Esophagus muscularis mucosa (tissue), 4 donors: Measurements from ENCODE around the gene WFDC1. TPM values are rescaled to one million over a fixed set of nuclear protein-coding genes. Genes with fewer than 3 reads are reported as not detected.

Experiments used
- DNase-seq: peaks from one replicate; pipeline ENCODE4 v3.0.0-alpha.2; 2017; ENCODE audit errors: extremely low spot score
- H3K27ac ChIP-seq, 4 donors: fragments of 200-600 bp; sonication (generic); replicated peaks in 1 of 4; 1 replicate in 3 of 4; 2 replicates in 1 of 4; pipeline ENCODE4 v1.5.1; 2016 to 2019; ENCODE audit warnings: mild to moderate bottlenecking in 1 of 4
- H3K27me3 ChIP-seq, 4 donors: fragments of 200-600 bp; sonication (generic); one replicate each; pipeline versions ENCODE4 v1.5.1 to v1.6.0; 2016 to 2019
- H3K36me3 ChIP-seq, 4 donors: fragments of 200-600 bp; sonication (generic); one replicate each; pipeline ENCODE4 v1.5.1; 2016 to 2019
- H3K4me1 ChIP-seq, 4 donors: fragments of 200-600 bp; sonication (generic); one replicate each; pipeline ENCODE4 v1.5.1; 2016 to 2019
- H3K4me3 ChIP-seq, 4 donors: fragments of 200-600 bp; sonication (generic); 1 replicate in 2 of 4; 2 replicates in 2 of 4; pipeline ENCODE4 v1.5.1; 2016 to 2019; ENCODE audit warnings: mild to moderate bottlenecking in 4 of 4, moderate library complexity in 1 of 4
- H3K9me3 ChIP-seq, 4 donors: fragments of 200-600 bp; sonication (generic); 1 replicate in 3 of 4; 2 replicates in 1 of 4; pipeline ENCODE4 v1.5.1; 2016 to 2019
- CTCF ChIP-seq, 3 experiments: fragments of 200-600 bp in 2 of 3; fragments of 450-650 bp in 1 of 3; sonication (generic) in 2 of 3; IDR thresholded peaks; one replicate each; pipeline ENCODE4 v1.5.1; 2017 to 2019; ENCODE audit warnings: antibody characterized with exemption in 3 of 3, mild to moderate bottlenecking in 2 of 3, moderate library complexity in 1 of 3
- EP300 ChIP-seq: sonication (generic); formaldehyde crosslinking; IDR thresholded peaks from one replicate; pipeline ENCODE4 v1.6.1; 2017; ENCODE audit warnings: antibody characterized with exemption
- POLR2A ChIP-seq: fragments of 450-650 bp; IDR thresholded peaks from one replicate; pipeline ENCODE4 v1.6.1; 2017; ENCODE audit warnings: antibody characterized with exemption, moderate library complexity, mild to moderate bottlenecking, low read depth
- POLR2AphosphoS5 ChIP-seq, 2 donors: sonication (generic); formaldehyde crosslinking; IDR thresholded peaks; one replicate each; pipeline ENCODE4 v1.6.1; 2017; ENCODE audit warnings: antibody characterized with exemption in 2 of 2
- WGBS: methylation state at CpG from one replicate; pipeline ENCODE4 v1.1.5; 2018; 5-methylcytosine and 5-hydroxymethylcytosine counted together
- intact Hi-C: fragments of 100-400 bp; cut with DNase I; formaldehyde crosslinking; loops from one replicate; pipeline ENCODE4 v1.15.1; 2023
- total RNA-seq, 4 donors: library from RNA; depleted of rRNA; stranded (reverse); fragments of >200 nt; gene quantifications; one replicate each; pipeline versions ENCODE4 v1.1.0 to v1.2.1, GENCODE V29; 2016

WFDC1 gene
- total RNA-seq, 4 donors from 2014 or later = 4.6 to 29.9 (median 15.6) TPM

- Histone ChIP-seq H3K27me3 (no peaks in the 10 kb centered on the region), H3K4me3 (no peak overlapping the region), H3K36me3 (no peaks in the 10 kb centered on the region), H3K9me3 (no peaks in the 10 kb centered on the region), H3K4me1 (no peaks in the 10 kb centered on the region), H3K27ac (no peak overlapping the region)
- no peak for DNase-seq
- TF ChIP-seq EP300 (no peak), CTCF (IDR thresholded peaks at IDR 0.05) (no peak), POLR2AphosphoS5 (IDR thresholded peaks at IDR 0.05) (no peak), POLR2A (no peak)
- 87% methylated on average over 16 of the region's 16 CpGs for WGBS
- intact Hi-C loops = no loop called here
Measured at GRCh38 chr16:84350685-84351400, 56.2 kb downstream of the WFDC1 start.

GRCh38 chr16:84351630-84352029, 57.0 kb downstream of the WFDC1 start:
- intact Hi-C loops = no loop called here
- TF ChIP-seq POLR2A (no peak), POLR2AphosphoS5 (IDR thresholded peaks at IDR 0.05) (no peak), CTCF (IDR thresholded peaks at IDR 0.05) (no peak), EP300 (no peak)

GRCh38 chr16:84354306-84354705, 59.6 kb downstream of the WFDC1 start:
- H3K4me1 ChIP-seq = peaks cover 0 to 16% (median 12%) of the 10 kb centered on the region in 4 donors
- H3K27me3 ChIP-seq = no peaks in the 10 kb centered on the region
- H3K27ac ChIP-seq = no peak overlapping the region
- H3K4me3 ChIP-seq = no peak overlapping the region
- no peaks in the 10 kb centered on the region for H3K9me3 ChIP-seq
- intact Hi-C loops = no loop called here
- 83% methylated on average over 5 of the region's 6 CpGs for WGBS
- no peak for TF ChIP-seq CTCF (IDR thresholded peaks at IDR 0.05)
- TF ChIP-seq POLR2AphosphoS5 (IDR thresholded peaks at IDR 0.05) = no peak
- TF ChIP-seq EP300 = no peak
- no peak for TF ChIP-seq POLR2A
- H3K36me3 ChIP-seq = no peaks in the 10 kb centered on the region
- no peak for DNase-seq

More at GRCh38 chr16:84351630-84352029, 57.0 kb downstream of the WFDC1 start:
- H3K9me3 ChIP-seq = no peaks in the 10 kb centered on the region
- no peak overlapping the region for H3K27ac ChIP-seq
- no peak overlapping the region for H3K4me3 ChIP-seq
- WGBS = 96% methylated on average over 8 of the region's 8 CpGs
- H3K36me3 ChIP-seq = no peaks in the 10 kb centered on the region
- H3K27me3 ChIP-seq = no peaks in the 10 kb centered on the region
- no peak for DNase-seq
- peaks cover 0 to 7% (median 2%) of the 10 kb centered on the region in 4 donors for H3K4me1 ChIP-seq

- peaks cover 0 to 16% (median 12%) of the 10 kb centered on the region in 4 donors for H3K4me1 ChIP-seq
- H3K4me3 ChIP-seq = no peak overlapping the region
- TF ChIP-seq EP300 (no peak), POLR2A (no peak), POLR2AphosphoS5 (IDR thresholded peaks at IDR 0.05) (no peak), CTCF (IDR thresholded peaks at IDR 0.05) (no peak)
- intact Hi-C loops = no loop called here
- no peaks in the 10 kb centered on the region for H3K9me3 ChIP-seq
- DNase-seq = no peak
- 90% methylated on average over 2 of the region's 2 CpGs for WGBS
- no peaks in the 10 kb centered on the region for H3K36me3 ChIP-seq
- no peak overlapping the region for H3K27ac ChIP-seq
- H3K27me3 ChIP-seq = no peaks in the 10 kb centered on the region
Measured at GRCh38 chr16:84355149-84355548, 60.5 kb downstream of the WFDC1 start.
